Thyroid gland (tissue), 4 donors: ENCODE results near the gene PTPRN2.

Source experiments
- POLR2A ChIP-seq, 2 donors: fragments of 450-650 bp; IDR thresholded peaks; one replicate each; pipeline ENCODE4 v1.6.1; 2017; ENCODE audit warnings: antibody characterized with exemption in 2 of 2, mild to moderate bottlenecking in 2 of 2, moderate library complexity in 1 of 2
- TF ChIP-seq, protein P1 (sequence below), 6 experiments: fragments of 200-600 bp in 3 of 6; fragments of 450-650 bp in 3 of 6; sonication (generic) in 3 of 6; IDR thresholded peaks; one replicate each; pipeline ENCODE4 v1.5.1; 2016 to 2019; ENCODE audit warnings: antibody characterized with exemption in 6 of 6, mild to moderate bottlenecking in 2 of 6, inconsistent platforms in 1 of 6, moderate library complexity in 1 of 6

- TF ChIP-seq, protein P1, sequence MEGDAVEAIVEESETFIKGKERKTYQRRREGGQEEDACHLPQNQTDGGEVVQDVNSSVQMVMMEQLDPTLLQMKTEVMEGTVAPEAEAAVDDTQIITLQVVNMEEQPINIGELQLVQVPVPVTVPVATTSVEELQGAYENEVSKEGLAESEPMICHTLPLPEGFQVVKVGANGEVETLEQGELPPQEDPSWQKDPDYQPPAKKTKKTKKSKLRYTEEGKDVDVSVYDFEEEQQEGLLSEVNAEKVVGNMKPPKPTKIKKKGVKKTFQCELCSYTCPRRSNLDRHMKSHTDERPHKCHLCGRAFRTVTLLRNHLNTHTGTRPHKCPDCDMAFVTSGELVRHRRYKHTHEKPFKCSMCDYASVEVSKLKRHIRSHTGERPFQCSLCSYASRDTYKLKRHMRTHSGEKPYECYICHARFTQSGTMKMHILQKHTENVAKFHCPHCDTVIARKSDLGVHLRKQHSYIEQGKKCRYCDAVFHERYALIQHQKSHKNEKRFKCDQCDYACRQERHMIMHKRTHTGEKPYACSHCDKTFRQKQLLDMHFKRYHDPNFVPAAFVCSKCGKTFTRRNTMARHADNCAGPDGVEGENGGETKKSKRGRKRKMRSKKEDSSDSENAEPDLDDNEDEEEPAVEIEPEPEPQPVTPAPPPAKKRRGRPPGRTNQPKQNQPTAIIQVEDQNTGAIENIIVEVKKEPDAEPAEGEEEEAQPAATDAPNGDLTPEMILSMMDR (IDR thresholded peaks at IDR 0.05): no peak
- no peak for TF ChIP-seq POLR2A (IDR thresholded peaks at IDR 0.05)
These were observed 536.5 kb downstream of the PTPRN2 start for GRCh38 chr7:158050978-158051651.
